ENCODE data around the gene ZNF565.
"Not testable (repeated sequence)": the region's sequence is repeated elsewhere in the genome, so short reads cannot be mapped to it uniquely, and the experiment has no call there.

ZNF565 gene

GRCh38 chr19:36210497-36210896 is 4.0 kb downstream of the ZNF565 start:
- no peak for DNase-seq (ENCODE audit: low spot score)

- DNase-seq (ENCODE audit: low spot score): no peak
Observed at GRCh38 chr19:36209372-36209771, 5.1 kb downstream of the ZNF565 start.

GRCh38 chr19:36207605-36208252 is 6.7 kb downstream of the ZNF565 start:
- DNase-seq (ENCODE audit: low spot score): no peak

DNA sequence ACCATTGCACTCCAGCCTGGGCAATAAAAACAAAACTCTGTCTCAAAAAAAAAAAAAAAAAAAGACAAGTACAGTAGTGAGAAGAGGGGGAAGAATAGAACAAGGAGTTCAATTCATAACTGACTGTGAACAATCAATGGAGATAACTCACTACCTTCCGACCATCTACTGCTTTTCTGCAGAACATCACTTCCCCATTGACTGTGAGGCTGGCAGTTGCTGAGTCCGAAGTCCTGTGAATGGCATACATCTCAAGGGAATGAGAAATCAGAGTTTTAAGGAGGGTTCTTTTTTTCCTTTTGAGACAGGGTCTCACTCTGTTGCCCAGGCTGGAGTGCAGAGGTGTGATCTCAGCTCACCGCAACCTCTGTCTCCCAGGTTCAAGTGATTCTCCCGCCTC is 11.2 kb downstream of the ZNF565 start:
- no peak for DNase-seq (ENCODE audit: low spot score)

DNA sequence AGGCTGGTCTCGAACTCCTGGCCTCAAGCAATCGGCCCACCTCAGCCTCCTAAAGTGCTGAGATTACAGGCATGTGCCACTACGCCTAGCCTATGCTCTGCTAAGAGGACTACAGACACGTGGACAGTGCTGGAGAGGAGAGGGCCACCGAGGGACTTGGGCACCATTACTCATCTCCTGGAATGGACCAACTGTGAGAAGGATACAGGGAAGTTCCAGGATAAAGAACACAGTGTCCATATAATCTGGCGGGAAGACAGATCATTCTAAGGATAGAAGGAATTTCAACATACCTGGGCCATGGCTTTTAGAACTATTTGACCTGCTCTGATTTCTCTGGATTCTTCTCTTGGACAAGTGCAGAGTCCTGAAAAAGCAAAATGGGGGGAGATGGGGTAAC is 12.8 kb downstream of the ZNF565 start:
- DNase-seq (ENCODE audit: low spot score): no peak

DNA sequence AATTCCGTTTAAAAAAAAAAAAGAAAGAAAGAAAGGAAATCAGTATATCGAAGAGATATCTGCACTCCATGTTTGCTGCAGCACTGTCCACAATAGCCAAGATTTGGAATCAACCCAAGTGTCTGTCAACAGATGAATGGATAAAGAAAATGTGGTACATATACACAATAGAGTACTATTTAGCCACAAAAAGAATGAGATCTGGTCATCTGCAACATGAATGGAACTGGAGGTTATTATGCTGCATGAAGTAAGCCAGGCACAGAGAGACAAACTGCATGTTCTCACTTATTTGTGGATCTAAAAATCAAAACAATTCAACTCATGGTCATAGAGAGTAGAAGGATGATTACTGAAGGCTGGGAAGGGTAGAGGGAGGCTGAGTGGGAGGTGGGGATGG is 16.3 kb downstream of the ZNF565 start:
- peak; percentile 91 for DNase-seq (ENCODE audit: low spot score)

GRCh38 chr19:36196249-36196648 is 18.2 kb downstream of the ZNF565 start:
- no peak for DNase-seq (ENCODE audit: low spot score)

GRCh38 chr19:36186722-36187121 is 27.7 kb downstream of the ZNF565 start:
- not testable (repeated sequence) for DNase-seq (ENCODE audit: low spot score)

GRCh38 chr19:36183245-36183628 is 31.2 kb downstream of the ZNF565 start:
- no peak for DNase-seq (ENCODE audit: low spot score)

DNA sequence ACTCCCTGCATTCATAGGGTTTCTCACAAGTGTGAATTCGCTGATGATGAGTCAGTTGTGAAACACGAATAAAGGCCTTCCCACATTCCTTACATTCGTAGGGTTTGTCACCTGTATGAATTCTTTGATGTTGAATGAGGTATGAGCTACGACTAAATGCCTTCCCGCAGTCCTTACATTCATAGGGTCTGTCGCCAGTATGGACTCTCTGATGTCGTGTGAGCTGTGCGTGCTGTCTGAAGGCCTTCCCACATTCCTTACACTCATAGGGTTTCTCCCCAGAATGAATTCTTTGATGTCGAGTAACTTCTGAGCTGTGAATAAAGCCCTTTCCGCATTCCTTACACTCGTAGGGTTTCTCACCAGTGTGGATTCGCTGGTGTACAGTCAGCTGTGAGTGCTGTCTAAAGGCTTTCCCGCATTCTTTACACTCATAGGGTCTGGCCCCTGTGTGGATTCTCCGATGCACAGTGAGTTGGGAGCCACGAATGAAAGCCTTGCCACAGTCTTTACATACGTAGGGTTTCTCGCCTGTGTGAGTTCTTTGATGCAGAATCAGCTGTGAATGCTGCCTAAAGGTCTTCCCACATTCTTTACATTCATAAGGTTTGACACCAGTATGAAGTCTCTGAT is 31.7 kb downstream of the ZNF565 start:
- DNase-seq (ENCODE audit: low spot score): no peak

- not testable (repeated sequence) for DNase-seq (ENCODE audit: low spot score)
Observed at GRCh38 chr19:36179077-36179476, 35.4 kb downstream of the ZNF565 start.

GRCh38 chr19:36173846-36174245 is 40.6 kb downstream of the ZNF565 start:
- DNase-seq (ENCODE audit: low spot score): not testable (repeated sequence)

- no peak for DNase-seq (ENCODE audit: low spot score)
Observed at GRCh38 chr19:36172852-36173251, 41.6 kb downstream of the ZNF565 start.

DNA sequence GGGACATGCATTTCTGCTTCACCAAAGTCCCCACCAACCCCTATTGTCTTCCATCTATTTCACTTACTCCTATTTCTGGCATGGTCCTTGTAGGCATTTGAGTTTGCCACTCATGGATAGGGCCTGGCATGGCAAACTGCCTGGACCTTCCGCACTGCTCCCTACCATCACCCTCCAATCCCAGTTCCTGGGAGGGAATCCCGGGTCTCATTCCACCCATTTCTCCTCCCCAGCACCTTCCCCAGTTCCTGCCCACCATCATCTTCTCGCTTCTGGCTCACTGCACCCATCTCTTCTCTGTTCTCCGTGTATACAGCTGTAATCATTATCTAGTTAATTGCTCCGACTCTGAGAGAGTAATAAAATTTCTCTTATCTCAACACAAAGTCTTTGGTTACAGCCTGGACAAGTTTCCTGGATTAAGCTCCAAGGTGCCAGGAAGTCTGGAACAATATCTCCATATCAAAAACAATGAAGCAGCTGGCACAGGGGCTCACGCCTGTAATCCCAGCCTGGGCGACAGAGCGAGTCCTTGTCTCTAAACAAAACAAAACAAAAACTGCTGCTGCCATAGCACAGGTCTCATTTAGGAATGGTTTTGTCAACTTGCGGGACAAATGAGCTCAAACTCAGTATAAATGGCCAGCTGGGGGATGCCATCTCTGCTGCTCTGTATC is 45.2 kb downstream of the ZNF565 start:
- DNase-seq (ENCODE audit: low spot score): no peak

GRCh38 chr19:36163813-36164212 is 50.7 kb downstream of the ZNF565 start:
- DNase-seq (ENCODE audit: low spot score): no peak

- DNase-seq (ENCODE audit: low spot score): no peak
Observed at GRCh38 chr19:36160821-36161596, 53.5 kb downstream of the ZNF565 start.

GRCh38 chr19:36153126-36153525 is 61.3 kb downstream of the ZNF565 start:
- DNase-seq (ENCODE audit: low spot score): no peak

GRCh38 chr19:36152352-36153091 is 61.9 kb downstream of the ZNF565 start, which contains the start of gene COX7A1:
Gene COX7A1, minus strand, starts transcription at chr19:36152447. Its CDS starts 40 bp downstream, at chr19:36152407.
- no peak for DNase-seq (ENCODE audit: low spot score)

GRCh38 chr19:36152019-36152351 is 62.5 kb downstream of the ZNF565 start:
- no peak for DNase-seq (ENCODE audit: low spot score)

GRCh38 chr19:36151144-36152018 is 63.1 kb downstream of the ZNF565 start:
- DNase-seq (ENCODE audit: low spot score): no peak

- no peak for DNase-seq (ENCODE audit: low spot score)
Observed at GRCh38 chr19:36150586-36150985, 63.9 kb downstream of the ZNF565 start.

Data from putamen (tissue), 1 donor.